C4-2B (cell line): ENCODE measurements around the gene CDC42EP1.
"Not testable (repeated sequence)": the region's sequence is repeated elsewhere in the genome, so short reads cannot be mapped to it uniquely, and the experiment has no call there.

Experiments
- H3K27ac ChIP-seq: fragments of 450-650 bp; 2 replicates; pipeline ENCODE4 v1.5.1; 2017
- ZFX ChIP-seq: fragments of 450-650 bp; IDR thresholded peaks from 2 replicates; pipeline ENCODE4 v1.6.1; 2017
- TF ChIP-seq, protein P1 (sequence below): fragments of 450-650 bp; conservative IDR thresholded peaks from 2 replicates; pipeline ENCODE4 v1.5.1; 2017; ENCODE audit warnings: mild to moderate bottlenecking

Gene CDC42EP1

GRCh38 chr22:37542959-37543358 is 17.3 kb upstream of the CDC42EP1 start:
- no peak for TF ChIP-seq ZFX
- no peak overlapping the region for H3K27ac ChIP-seq

DNA sequence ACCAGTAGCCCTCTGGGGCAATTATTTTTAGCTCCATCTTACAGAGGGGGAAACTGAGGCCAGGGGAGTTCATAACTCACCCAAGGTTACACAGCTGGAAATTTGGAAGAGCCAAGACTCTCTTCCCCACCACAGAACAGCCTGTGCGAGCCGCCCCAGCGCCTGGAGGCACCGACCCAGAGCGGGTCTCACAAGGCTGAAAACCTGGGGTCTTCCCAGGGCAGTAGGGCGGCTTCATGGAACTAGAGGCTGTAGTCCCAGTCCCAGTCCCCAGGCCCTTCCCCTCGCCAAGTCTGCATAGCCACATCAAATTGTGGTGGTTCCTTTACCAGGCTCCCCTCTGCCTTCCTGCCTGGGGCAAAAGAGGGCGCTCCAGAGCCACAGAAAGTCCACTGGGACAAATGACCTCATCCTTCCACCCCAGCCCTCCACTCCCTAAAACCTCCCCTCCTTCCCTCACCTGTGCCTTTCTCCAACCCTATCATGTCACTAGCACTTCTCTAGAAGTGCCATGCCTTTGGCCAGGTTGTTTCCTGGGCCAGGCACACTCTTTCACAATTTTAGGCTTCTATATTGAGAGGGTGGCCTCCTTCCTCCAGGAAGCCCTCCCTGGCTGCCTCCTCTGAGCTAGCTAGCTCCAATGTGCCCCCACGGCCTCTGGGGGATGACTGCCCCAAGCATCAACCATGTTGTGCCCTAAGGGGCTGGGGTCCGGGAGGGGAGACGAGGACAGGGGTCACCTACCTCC is 15.2 kb upstream of the CDC42EP1 start:
- no peak overlapping the region for H3K27ac ChIP-seq
- TF ChIP-seq, protein P1, sequence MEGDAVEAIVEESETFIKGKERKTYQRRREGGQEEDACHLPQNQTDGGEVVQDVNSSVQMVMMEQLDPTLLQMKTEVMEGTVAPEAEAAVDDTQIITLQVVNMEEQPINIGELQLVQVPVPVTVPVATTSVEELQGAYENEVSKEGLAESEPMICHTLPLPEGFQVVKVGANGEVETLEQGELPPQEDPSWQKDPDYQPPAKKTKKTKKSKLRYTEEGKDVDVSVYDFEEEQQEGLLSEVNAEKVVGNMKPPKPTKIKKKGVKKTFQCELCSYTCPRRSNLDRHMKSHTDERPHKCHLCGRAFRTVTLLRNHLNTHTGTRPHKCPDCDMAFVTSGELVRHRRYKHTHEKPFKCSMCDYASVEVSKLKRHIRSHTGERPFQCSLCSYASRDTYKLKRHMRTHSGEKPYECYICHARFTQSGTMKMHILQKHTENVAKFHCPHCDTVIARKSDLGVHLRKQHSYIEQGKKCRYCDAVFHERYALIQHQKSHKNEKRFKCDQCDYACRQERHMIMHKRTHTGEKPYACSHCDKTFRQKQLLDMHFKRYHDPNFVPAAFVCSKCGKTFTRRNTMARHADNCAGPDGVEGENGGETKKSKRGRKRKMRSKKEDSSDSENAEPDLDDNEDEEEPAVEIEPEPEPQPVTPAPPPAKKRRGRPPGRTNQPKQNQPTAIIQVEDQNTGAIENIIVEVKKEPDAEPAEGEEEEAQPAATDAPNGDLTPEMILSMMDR, result peak; percentile 87
- no peak for TF ChIP-seq ZFX

- TF ChIP-seq, protein P1, result no peak
- TF ChIP-seq ZFX, result no peak
- H3K27ac ChIP-seq, result no peak overlapping the region
Measured at GRCh38 chr22:37545703-37546436, 14.4 kb upstream of the CDC42EP1 start.

- TF ChIP-seq, protein P1, result no peak
- no peak for TF ChIP-seq ZFX
- H3K27ac ChIP-seq, result no peak overlapping the region
Measured at GRCh38 chr22:37546437-37547250, 13.6 kb upstream of the CDC42EP1 start.

DNA sequence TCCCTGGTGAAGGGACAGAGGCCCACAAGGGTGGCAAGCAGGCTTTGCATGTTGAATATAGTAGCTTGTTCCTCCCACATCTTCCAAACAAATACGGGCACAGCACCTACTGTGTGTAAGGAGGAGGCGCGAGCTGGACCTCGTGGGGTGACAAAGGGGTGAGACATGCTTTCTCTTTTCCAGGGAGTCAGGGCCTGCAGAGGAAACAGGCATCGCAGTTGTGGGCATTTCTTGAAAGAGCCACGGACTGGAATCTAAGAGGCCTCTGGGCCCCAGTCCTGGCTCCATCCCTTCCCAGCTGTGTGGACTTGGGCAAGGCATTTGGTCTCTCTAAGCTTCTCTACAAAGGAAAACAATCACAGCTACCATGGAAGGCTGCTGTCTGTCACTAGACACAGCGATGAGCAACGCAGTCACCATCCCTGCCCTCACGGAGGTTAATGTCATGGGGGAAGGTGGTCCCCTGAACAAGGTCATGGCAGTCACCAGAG is 13.0 kb upstream of the CDC42EP1 start:
- TF ChIP-seq ZFX, result no peak
- TF ChIP-seq, protein P1, result no peak

GRCh38 chr22:37549704-37550059 is 10.6 kb upstream of the CDC42EP1 start:
- TF ChIP-seq, protein P1, result no peak
- TF ChIP-seq ZFX, result no peak
- no peak overlapping the region for H3K27ac ChIP-seq

More for the DNA sequence above, 13.0 kb upstream of the CDC42EP1 start:
- H3K27ac ChIP-seq, result no peak overlapping the region

DNA sequence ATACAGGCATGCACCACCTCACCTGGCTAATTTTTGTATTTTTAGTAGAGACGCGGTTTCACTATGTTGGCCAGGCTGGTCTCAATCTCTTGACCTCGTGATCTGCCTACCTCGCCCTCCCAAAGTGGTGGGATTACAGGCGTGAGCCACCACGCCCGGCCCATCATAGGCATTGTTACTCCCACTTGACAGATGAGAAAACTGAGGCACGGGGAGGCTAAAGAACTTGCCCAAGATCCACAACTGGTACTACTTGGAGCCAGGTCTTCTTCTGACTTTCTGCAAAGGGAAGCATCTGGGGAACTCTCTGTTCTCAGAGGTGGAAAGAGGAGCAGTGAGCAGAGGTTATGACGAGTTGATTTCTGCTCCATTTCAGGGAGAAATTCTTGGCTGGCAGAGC is 9.4 kb upstream of the CDC42EP1 start:
- not testable (repeated sequence) for H3K27ac ChIP-seq

DNA sequence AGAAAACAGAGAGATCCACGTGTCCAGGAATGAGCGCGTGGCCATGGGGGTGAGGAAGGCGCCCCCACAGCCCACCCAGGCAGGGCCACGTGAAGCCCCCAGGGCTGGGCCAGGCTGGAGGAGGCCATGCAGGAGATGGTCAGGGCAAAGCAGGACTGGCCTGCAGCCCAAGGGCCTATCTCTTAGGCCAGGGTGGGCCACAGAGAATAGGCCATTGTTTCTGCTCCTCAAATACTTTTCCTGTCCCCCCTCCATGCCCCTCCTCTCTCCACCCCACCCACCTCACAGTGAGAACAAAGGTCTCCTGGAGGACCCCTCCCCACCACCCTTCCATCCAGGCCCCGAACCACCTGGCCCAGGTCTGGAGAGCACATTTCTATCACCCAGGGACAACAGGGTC is 8.3 kb upstream of the CDC42EP1 start:
- no peak for TF ChIP-seq ZFX
- TF ChIP-seq, protein P1, result no peak
- no peak overlapping the region for H3K27ac ChIP-seq
